ENCODE measurements around the gene PSD. TPM values are rescaled to one million over a fixed set of nuclear protein-coding genes. Genes with fewer than 3 reads are reported as not detected.
A peak's percentile ranks its signal among the peaks of the same experiment; 100 is the strongest.

PSD gene
- total RNA-seq, 2 donors from 2014 or later = 4.1 to 26.1 TPM

GRCh38 chr10:102422545-102423129 lies 4.1 kb upstream of the PSD start:
- peak; percentile 89 to 90 for DNase-seq
- intact Hi-C loops (cut with DNase I, micrococcal nuclease) = no loop called here
- ATAC-seq = peak; percentile 72

GRCh38 chr10:102421757-102422512 lies 3.4 kb upstream of the PSD start:
- intact Hi-C loops (cut with DNase I, micrococcal nuclease) = no loop called here
- peak; percentile 52 for ATAC-seq
- peak in 1 of 2 donors; percentile 66 for DNase-seq

- DNase-seq (no peak), ATAC-seq (peak; percentile 68)
- intact Hi-C loops (cut with DNase I, micrococcal nuclease) = no loop called here
Observed at GRCh38 chr10:102421507-102421756, 2.8 kb upstream of the PSD start.

- intact Hi-C loops (cut with DNase I, micrococcal nuclease) = no loop called here
- ATAC-seq (peak; percentile 70), DNase-seq (peak; percentile 97 to 98)
Observed at GRCh38 chr10:102420714-102421506, 2.3 kb upstream of the PSD start, which contains the start of gene FBXL15. TSS of gene FBXL15 (plus strand) at chr10:102420836. CDS start at chr10:102421130, 294 bp downstream.

GRCh38 chr10:102420181-102420713 lies 1.7 kb upstream of the PSD start:
- intact Hi-C loops (cut with DNase I, micrococcal nuclease) = no loop called here
- no peak for DNase-seq
- ATAC-seq = no peak

- ATAC-seq = no peak
- DNase-seq = peak in 1 of 2 donors; percentile 65
- intact Hi-C loops (cut with DNase I, micrococcal nuclease) = no loop called here
Observed at GRCh38 chr10:102419269-102420180, 940 bp upstream of the PSD start.

- ATAC-seq (no peak), DNase-seq (no peak)
- intact Hi-C loops (cut with DNase I, micrococcal nuclease) = no loop called here
Observed at GRCh38 chr10:102416695-102417094, 1.9 kb downstream of the PSD start.

GRCh38 chr10:102416283-102416682 lies 2.3 kb downstream of the PSD start:
- intact Hi-C loops (cut with DNase I, micrococcal nuclease) = no loop called here
- DNase-seq = no peak
- ATAC-seq = no peak

GRCh38 chr10:102414749-102415148 lies 3.8 kb downstream of the PSD start:
- intact Hi-C loops (cut with DNase I, micrococcal nuclease) = no loop called here
- DNase-seq (no peak), ATAC-seq (no peak)

GRCh38 chr10:102413806-102414561 lies 4.6 kb downstream of the PSD start:
- ATAC-seq = no peak
- intact Hi-C loops (cut with DNase I, micrococcal nuclease) = no loop called here
- DNase-seq = no peak

- no peak for DNase-seq
- intact Hi-C loops (cut with DNase I, micrococcal nuclease) = no loop called here
Observed at GRCh38 chr10:102413053-102413705, 5.4 kb downstream of the PSD start.

GRCh38 chr10:102412293-102412692 lies 6.3 kb downstream of the PSD start:
- intact Hi-C loops (cut with DNase I, micrococcal nuclease) = no loop called here
- DNase-seq = no peak
- no peak for ATAC-seq

More at GRCh38 chr10:102413053-102413705, 5.4 kb downstream of the PSD start:
- no peak for ATAC-seq

- ATAC-seq (no peak), DNase-seq (no peak)
- intact Hi-C loops (cut with DNase I, micrococcal nuclease) = no loop called here
Observed at GRCh38 chr10:102411341-102412255, 7.0 kb downstream of the PSD start.

GRCh38 chr10:102410429-102411073 lies 8.0 kb downstream of the PSD start:
- intact Hi-C loops (cut with DNase I, micrococcal nuclease) = no loop called here
- ATAC-seq (no peak), DNase-seq (no peak)

GRCh38 chr10:102409604-102410428 lies 8.8 kb downstream of the PSD start:
- intact Hi-C loops (cut with DNase I, micrococcal nuclease) = no loop called here

More at GRCh38 chr10:102409604-102410428, 8.8 kb downstream of the PSD start:
- DNase-seq = no peak
- ATAC-seq = no peak
